GM19395 (cell line): Measurements from ENCODE around the gene CAMKK1.
"Not testable (repeated sequence)": the region's sequence is repeated elsewhere in the genome, so short reads cannot be mapped to it uniquely, and the experiment has no call there.

Source experiments
- ATAC-seq: cut with Tn5 transposase; IDR thresholded peaks from one replicate; pipeline ENCODE4 v1.9.1; 2021; ENCODE audit warnings: mild to moderate bottlenecking, moderate library complexity; ENCODE audit not compliant: unreplicated experiment

CAMKK1 gene

DNA sequence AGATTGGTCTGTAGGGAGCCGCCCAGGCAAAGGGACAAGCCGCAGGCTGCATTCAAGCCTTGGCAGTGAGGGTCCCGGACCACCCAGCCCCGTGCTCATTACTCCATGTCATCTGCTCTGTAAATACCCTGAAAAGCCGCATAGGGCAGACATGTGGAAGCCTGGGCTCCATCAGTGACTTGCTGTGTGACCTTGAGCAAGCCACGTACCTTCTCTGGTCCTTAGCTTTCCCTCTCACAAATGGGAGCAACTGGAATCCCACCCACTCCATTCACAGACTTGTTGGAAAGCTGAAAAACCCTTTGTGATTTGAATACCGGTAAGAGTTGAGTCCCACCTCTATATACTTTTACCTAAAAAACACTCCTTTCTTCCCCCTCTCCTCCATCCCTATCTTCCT lies 11.9 kb downstream of the CAMKK1 start:
- no peak for ATAC-seq

DNA sequence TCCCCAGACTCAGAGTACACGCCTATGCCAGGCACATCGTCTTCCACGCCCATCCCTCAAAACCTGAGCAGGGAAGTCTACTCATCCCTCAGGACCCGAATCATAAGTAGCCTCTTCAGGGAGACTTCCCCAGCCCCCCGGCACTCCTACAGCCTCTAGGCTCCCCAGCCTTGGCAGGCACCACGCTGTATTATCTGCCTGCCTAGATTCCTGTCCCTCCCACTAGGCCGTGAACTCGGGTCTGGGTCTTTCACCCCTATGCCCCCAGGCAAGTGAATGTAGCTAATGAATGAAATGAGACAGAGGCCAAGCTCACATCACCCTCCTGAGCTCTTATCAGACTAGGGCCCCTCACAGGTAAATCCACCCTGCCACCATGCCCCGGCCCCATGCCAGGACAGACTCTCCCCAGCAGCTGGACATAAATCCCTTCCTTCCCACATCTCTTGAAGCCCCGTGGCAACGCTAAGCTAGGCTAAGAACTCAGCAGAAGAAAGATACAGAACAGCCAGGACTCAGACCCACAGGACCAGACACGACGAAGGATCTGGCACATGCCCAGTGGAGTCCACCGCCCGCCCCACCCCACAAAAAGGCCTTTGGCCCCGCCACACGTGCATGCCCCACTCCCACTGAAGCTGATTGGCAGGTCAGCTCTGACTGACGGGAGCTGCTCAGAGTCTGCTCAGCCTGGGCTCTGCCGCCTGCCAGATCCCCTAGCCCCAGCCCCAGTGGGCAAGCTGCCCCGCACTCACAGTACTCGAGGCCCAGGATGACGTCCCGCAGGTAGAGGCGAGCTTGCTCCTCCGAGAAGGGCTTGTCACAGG lies 13.0 kb downstream of the CAMKK1 start:
- no peak for ATAC-seq

DNA sequence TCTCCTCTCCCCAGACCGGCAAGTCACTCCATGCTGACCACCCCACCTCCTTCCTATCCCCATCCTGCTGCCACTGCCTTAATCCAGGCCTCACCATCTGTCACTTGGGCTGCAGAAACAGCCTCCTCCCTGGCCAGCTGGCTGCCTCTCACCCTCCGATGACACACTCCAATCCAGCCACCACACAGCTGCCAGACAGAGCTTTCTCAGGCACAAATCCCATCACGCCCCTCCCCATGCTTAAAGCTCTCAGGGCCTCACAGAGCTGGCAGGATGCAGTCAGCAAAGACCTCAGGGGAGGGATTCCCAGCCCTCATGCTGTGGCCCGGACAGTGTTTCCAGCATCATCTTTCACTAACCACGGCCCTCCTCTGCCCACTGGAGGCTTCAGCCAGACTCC lies 13.7 kb downstream of the CAMKK1 start:
- no peak for ATAC-seq

DNA sequence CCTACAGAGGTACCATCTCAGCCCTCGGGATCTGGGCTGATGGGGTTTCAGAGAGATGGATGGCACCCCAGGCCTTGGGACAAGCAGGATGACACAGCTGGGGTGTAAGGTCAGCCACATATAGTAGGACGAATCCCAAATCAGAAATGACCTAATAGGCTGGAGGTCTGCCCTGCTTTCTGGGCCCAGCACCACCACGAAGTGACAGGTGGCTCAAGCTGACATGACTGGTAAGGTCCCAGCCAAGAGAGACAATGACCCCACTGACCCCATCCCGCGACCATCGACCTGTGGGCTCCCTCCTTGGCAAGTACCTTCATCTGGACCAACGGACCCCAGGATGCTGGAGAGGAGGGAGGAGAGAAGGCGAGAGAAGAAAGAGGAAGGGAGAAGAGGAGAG lies 15.6 kb downstream of the CAMKK1 start:
- no peak for ATAC-seq

DNA sequence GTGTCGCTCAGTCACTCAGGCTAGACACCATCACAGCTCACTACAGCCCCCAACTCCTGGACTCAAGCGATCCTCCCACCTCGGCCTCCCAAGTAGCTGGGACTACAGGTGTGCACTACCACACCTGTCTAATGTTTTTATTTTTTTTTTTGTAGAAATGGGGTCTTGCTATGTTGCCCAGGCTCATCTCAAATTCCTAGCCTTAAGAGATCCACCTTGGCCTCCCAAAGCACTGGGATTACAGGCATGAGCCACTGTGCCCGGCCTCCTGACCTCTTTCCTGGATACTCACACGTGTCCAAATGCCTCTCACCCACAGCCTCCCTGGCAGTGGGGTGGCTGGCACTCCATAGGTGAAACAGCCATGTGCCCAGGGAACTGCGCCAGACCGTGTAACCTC lies 17.5 kb downstream of the CAMKK1 start:
- ATAC-seq, result no peak

DNA sequence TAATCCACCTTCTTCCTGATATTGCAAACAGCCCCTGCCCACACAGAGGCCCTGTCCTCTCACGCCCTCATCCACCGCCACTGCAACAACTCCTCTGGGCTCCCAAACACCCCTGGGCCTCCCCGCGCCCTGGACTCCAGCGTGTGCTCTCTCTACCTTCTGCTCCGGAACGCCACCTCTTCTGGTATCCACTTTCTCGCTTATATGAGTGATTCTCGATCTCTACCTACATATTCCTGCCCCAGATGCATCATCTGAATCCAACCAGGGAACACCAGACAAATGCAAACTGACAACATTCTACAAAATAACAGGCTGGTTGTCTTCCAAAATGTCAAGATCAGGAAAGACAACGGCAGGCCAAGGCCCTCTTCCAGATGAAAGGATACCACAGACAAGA lies 19.0 kb downstream of the CAMKK1 start:
- no peak for ATAC-seq

DNA sequence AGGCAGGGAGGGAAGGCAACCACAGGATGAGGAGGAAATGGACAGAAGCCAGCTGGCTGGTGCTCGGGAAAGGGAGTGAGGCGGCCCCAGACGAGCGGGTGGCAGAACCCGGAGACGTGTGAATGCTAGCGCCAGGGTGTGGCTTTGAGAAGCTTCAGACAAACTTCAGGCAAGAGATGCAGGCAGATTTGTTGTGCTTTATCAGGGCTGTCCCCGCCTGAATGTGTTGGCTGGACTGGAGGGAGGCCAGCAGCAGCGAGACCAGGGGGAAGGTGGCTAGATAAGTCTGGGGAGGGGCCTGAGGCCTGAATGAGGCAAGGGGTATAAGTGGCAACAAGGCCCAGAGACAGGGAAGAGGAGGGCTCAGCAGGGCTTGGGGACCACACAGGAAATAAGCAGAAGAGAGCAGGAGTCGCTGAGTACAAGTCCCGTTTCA lies 22.0 kb downstream of the CAMKK1 start:
- no peak for ATAC-seq

DNA sequence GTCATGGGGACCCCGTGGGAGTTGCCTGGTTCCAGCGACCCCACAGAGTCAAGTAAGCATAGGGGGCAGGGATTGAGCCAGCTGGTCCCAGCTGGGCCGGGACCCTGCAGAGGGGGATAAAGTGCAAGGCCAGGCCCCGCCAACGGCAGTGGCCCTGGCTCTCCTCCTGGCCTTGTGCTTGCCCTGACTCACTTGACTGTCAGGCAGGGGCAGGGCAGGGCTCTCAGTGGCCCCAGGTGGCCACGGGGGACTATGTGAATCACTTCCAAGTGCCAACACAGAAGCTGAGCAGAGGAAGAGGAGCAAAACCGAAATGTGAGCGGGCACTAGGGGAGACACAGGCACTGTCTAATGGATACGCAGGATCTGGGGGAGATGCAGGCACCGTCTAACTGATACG lies 25.2 kb downstream of the CAMKK1 start:
- no peak for ATAC-seq

DNA sequence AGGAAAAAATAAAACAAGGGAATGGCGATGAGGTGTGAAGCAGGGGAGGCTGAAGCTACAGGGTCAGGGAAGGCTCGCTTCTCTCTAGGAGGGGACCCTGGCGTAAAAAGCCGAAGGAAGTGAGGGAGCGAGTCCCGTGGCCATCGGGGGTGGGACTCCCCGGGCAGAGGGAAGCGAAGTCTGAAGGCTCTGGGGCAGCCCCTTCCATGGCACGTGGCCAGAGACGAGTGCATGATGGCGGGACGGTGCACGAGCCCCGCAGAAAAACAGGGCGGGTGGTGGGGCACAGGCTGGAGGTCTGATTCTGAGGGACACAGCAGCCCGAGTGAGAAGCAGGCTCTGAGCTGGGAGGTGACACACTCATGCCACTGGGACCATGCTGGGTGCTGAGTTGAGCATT lies 25.7 kb downstream of the CAMKK1 start:
- ATAC-seq, result no peak

DNA sequence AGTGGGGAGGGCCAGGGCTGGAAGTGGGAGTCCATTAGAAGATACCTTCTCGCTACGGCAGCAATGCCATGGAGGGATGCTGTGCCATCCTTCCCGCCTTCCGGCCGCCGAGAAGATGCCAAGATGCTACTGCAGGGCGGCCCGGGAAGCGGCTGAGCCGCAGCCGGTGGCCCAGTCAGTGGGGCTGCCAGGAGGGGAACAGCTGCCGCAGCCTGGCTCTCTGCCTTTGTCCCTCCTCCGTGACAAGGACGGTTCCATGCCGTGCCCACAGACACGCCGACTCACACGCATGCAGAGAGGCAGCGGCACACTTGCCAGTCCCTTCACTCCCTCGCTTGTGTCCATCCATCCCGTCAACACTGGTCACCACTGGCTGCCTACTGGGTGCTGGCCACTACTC lies 26.6 kb downstream of the CAMKK1 start:
- ATAC-seq, result no peak

DNA sequence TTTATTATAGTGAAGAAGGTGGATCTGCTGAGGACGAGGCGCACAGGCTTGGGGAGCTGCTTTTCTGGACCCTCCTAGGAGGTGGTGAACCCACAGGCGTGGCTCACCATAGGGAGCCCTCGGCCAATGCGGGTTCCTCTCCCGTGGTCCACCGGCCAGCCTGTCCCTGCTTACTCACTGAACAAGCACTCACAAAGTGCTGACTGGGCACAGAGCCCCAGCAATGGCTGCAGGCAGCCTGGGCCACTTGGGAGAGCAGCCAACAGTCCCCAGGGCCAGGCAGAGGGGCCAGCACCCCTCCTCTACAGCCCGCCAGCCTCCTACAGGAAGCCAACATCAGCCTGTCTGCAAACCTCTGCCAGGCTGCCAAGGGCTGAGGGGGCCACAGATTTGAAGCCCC lies 27.7 kb downstream of the CAMKK1 start:
- no peak for ATAC-seq

DNA sequence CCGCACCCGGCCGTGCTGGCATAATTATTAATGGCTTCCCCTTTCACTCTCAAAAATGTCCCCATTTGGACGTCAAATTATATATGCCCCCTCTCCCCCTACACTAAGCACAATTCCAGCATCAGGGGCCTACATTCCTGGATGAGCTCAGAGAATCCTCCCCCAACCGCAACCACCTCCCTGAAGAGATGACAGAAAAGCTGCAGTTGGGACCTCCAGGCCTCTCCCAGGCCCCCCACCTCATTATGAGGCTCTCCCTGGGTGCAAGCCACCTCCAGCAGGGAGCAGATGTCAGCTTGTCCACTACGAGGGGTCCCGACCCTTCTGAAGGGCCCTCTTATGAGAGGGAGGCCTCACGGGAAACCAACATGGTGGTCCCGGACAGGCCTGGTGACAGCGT lies 28.3 kb downstream of the CAMKK1 start:
- no peak for ATAC-seq

DNA sequence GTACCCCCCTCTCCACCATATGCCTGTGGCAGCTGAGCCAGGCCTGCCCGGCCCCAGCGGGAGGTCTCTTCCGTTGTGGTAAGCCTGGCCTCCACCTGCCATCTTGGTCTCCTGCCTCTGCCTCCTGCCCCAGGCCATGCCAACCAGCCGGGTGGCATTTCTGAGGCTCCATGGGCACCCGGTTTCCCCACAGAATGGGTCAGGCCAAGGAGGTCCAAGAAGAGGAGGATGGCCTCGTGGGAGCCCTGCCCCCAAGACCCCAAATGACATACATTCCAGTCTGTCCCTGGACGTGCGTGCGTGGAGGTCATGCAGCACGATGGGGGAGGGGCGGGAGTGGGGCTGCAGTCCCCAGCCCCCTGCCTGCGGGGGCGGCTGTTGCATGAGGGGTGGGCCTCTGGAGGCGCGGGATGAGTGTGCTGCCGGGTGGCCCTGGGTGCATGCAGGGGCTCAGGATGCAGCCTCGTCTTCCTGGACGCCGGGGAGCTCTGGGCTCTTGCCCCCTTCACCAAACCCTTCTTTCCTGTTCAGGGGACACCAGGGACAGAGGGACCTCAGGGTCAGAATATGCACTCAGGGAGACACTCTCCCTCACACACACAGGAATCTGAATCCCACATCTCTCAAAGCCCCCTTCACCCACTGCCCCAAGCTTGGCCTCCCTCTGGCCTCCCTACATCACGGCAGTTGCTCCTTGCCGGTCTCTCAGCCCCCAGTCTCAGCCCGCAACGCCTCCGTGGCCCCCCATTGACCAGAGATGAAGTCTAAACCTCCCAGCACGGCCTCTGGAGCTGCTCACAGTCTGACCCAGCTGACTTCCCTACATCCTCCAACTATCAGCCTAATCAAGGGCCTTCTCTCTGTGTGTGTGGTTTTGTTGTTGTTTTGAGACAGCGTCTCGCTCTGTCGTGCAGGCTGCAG lies 30.8 kb downstream of the CAMKK1 start:
- no peak for ATAC-seq

DNA sequence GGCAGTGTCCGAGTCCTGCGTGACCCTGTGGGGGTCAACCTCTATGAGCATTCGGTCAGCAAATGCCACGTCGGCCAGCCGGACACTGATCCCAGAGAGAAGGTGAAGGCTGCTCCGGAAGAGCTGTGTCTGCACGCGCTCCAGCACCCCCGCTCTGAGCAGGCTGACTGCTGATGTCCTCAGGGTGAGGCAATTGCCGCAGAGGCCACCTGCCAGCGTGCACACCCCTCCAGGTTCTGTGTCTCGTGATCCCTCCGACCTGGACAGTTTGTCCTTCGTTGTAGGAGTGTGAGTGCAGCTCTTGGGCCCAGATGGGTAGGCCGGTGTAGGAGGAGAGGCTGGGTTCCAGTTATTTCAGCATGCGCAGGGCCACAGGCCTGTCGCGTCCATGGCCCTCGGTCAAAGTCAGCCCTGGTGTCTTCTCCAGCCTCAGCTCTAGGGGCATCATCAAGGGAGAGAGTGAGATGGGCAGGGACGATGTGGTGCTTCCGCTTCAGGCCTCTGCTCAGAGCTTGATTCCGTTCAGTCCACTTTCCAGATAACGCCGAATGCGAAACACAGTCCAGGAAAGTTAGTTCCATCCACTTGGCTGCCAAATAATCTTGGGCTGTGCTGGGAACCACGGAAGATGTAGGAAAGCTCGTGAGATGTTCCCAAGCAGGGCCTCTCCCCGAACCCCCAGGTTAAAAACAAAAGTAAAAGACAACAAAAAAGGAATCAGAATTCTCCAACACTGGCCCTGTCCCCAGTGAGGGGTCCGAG lies 31.7 kb downstream of the CAMKK1 start:
- no peak for ATAC-seq

DNA sequence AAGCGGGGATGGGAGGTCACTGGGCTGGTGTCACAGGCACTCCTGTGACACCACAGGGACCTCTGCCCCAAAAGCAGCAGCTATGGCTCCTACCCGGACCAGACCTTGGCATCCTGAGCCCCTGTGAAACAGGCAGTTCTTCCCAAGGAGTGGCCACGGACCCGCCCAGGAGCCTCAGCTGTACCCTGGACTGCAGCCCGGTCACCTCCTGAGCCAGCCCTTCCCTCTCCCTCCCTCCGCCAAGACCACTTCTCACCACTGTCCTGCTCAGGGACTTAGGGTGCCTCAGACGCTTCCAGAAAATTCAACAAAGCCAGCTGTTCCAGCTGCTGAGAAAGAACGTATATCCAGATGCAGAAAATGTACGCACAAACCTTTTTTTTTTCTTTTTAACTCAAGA lies 32.9 kb downstream of the CAMKK1 start:
- ATAC-seq, result no peak

DNA sequence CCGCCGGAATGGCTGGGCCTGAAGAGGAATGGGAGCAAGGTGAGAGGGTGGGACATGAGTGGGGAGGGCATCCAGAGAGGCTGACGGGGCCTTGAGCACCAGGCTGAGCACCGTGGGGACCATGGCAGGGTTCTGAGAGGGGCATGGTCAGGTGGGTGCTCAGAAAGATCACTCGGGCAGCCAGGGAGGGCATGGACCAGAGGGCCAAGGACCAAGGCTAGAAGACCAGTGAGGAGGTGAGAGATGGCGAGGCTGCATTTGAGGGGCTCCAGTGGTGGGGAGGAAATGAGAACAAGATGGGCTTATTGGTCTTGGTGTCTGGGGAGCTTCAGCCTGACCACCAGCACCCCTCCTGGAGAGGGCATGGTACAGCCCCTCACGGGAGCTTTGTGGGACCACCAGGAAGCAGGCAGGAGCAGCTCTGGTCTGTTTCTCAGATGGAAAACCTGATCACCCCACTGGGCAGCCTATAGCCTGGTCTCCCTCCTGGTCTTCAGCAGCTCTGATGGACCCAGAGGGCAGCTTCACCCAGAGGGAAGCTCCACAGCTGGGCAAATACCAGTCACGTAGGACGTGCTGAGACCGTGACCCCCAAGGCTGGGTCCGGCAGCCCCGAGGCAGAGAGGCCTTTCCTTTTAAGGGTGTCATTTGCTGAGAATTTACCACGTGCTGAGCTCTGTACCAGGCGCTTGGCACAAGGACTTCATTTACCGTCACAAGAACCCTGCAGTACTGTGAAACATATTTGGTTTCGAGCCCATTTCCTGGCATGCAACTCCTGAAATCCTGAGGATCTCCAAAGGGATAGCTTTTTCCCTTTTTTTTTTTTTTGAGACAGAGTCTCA lies 35.4 kb downstream of the CAMKK1 start:
- ATAC-seq, result no peak

DNA sequence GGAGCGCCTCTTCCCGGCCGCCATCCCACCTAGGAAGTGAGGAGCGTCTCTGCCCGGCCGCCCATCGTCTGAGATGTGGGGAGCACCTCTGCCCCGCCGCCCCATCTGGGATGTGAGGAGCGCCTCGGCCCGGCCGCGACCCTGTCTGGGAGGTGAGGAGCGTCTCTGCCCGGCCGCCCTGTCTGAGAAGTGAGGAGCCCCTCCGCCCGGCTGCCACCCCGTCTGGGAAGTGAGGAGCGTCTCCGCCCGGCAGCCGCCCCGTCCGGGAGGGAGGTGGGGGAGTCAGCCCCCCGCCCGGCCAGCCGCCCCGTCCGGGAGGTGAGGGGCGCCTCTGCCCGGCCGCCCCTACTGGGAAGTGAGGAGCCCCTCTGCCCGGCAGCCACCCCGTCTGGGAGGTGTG lies 38.6 kb downstream of the CAMKK1 start:
- not testable (repeated sequence) for ATAC-seq

DNA sequence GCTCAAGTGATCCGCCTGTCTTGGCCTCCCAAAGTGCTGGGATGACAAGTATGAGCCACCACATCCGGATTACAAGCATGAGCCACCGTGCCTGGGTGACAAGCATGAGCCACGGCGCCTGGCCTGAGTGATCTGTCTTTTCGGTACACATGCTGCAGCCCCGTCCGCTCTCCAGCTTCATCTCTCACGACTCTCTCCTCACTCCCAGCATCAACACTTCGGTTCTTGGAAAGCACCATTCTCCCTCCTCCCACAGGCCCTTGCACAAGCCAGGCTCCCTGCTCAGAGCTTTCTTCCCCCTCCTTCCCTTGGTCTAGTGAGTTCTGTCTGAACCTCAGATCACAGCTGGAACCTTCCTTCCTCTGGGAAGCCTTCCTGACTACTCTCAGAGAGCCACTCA lies 40.3 kb downstream of the CAMKK1 start:
- no peak for ATAC-seq

DNA sequence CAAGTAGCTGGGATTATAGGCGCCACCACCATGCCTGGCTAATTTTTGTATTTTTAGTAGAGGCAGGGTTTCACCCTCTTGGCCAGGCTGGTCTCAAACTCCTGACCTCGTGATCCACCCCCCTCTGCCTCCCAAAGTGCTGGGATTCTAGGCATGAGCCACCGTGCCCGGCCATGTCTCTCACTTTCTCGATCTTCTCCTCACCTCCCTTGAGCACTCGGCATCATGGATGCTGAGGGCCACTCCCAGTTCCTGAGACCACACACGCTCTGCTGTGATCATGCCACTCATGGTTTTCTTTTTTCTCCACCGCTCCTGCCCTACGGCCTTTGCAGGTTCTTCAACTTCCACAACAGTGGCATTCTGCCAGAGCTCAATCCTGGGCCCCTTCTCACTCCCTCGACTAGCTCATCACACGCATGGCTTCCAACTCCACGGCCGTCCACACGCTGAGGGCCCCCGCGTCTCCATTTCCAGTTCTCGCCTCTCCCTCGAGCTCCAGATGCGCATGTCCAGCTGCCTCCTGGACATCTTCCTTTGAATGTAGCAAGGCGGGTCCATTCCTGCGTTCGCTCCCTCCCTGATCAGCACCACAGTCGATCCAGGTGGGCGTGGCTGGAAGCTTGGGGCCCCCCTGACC lies 41.3 kb downstream of the CAMKK1 start:
- ATAC-seq, result no peak
